Hepatocyte (in vitro differentiated cells): ENCODE results near the gene MNX1.

Experiments
- EZH2 ChIP-seq: fragments of 200-600 bp; sonication (generic); IDR thresholded peaks from 2 replicates; pipeline ENCODE4 v1.6.1; 2016; ENCODE audit warnings: antibody characterized with exemption, mild to moderate bottlenecking, borderline replicate concordance
- TF ChIP-seq, protein P1 (sequence below): fragments of 200-600 bp; sonication (generic); IDR thresholded peaks from 2 replicates; pipeline ENCODE4 v1.5.1; 2016; ENCODE audit warnings: antibody characterized with exemption, mild to moderate bottlenecking; ENCODE audit not compliant: poor library complexity

DNA sequence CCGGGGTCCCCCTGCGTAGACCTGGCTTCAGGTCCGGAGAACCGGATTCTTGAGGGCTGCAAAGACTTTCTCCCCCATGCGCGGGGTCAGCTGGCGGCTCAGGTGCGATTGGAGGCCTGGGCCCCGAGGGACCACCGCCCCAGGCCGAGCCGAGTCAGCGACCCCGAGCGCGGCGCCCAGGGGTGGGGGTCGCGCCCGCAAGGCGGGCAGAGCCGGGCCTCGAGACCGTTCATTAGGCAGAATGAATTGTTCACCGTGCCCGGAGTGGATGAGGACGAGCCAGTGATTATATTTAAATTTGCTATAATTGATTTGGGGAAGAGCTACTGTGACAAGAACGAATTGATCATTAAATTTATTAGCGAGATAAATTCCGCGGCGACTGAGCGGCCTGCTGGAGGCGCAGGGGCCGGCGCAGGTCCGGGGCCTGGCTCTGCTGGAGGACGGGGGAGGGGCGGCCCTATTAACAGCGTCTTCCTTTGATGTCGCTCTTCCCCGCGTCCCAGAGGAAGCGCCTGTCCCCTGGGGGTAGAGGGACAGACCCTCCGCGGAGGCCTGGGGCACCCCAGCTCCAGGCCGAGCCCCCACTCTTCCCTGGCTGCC lies 7.5 kb downstream of the MNX1 start:
- TF ChIP-seq, protein P1, sequence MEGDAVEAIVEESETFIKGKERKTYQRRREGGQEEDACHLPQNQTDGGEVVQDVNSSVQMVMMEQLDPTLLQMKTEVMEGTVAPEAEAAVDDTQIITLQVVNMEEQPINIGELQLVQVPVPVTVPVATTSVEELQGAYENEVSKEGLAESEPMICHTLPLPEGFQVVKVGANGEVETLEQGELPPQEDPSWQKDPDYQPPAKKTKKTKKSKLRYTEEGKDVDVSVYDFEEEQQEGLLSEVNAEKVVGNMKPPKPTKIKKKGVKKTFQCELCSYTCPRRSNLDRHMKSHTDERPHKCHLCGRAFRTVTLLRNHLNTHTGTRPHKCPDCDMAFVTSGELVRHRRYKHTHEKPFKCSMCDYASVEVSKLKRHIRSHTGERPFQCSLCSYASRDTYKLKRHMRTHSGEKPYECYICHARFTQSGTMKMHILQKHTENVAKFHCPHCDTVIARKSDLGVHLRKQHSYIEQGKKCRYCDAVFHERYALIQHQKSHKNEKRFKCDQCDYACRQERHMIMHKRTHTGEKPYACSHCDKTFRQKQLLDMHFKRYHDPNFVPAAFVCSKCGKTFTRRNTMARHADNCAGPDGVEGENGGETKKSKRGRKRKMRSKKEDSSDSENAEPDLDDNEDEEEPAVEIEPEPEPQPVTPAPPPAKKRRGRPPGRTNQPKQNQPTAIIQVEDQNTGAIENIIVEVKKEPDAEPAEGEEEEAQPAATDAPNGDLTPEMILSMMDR, result no peak
- TF ChIP-seq EZH2, result peak; percentile 94
